Central memory CD8-positive, alpha-beta T cell (primary cell): Measurements from ENCODE around the gene OPA1.

ENCODE experiments used
- ATAC-seq: fragments of 150-1000 bp; cut with Tn5 transposase; replicated peaks from 2 replicates; pipeline ENCODE4 v1.10.0; 2022; ENCODE audit warnings: mild to moderate bottlenecking, moderate FRiP score, moderate number of reproducible peaks; ENCODE audit not compliant: poor library complexity, severe bottlenecking; ENCODE audit errors: extremely low read depth
- DNase-seq, 2 donors: peaks; one replicate each; pipeline ENCODE4 v3.0.0; 2021; ENCODE audit warnings: low spot score in 2 of 2
- H3K27ac Mint-ChIP-seq: one replicate; pipeline ENCODE4 v1.8.0; 2022; ENCODE audit warnings: low read depth, mild to moderate bottlenecking, moderate library complexity, mixed read lengths
- H3K27me3 Mint-ChIP-seq: one replicate; pipeline ENCODE4 v1.8.0; 2022; ENCODE audit warnings: mixed read lengths
- H3K36me3 Mint-ChIP-seq: one replicate; pipeline ENCODE4 v1.8.0; 2022; ENCODE audit warnings: mild to moderate bottlenecking, moderate library complexity, mixed read lengths; ENCODE audit not compliant: insufficient read depth
- H3K4me1 Mint-ChIP-seq: one replicate; pipeline ENCODE4 v1.8.0; 2022; ENCODE audit warnings: mixed read lengths
- H3K4me3 Mint-ChIP-seq: one replicate; pipeline ENCODE4 v1.8.0; 2022; ENCODE audit warnings: mild to moderate bottlenecking, moderate library complexity, mixed read lengths
- H3K9me3 Mint-ChIP-seq: one replicate; pipeline ENCODE4 v1.8.0; 2022; ENCODE audit warnings: mixed read lengths

The OPA1 gene

DNA sequence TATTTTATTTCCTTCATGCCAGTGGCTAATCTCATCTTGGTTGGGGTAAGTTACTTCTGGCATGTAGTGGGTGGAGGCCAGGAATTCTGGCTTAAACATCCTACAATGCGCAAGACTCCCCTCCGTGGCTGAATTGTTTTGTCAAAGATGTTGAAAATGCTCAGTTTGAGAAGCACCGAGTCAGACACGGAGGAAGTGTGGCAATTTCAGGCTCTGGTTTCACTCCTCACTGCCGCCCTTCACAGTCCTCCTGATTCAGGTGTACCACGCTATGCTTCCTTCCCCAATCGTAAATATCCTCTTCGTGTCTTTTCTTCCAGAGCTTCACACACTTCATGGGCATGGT lies 150.7 kb downstream of the OPA1 start:
- H3K4me1 Mint-ChIP-seq, result peaks cover 6% of the 10 kb centered on the region
- no peaks in the 10 kb centered on the region for H3K9me3 Mint-ChIP-seq
- H3K36me3 Mint-ChIP-seq, result no peaks in the 10 kb centered on the region
- H3K27me3 Mint-ChIP-seq, result peaks cover 7% of the 10 kb centered on the region
- no peak overlapping the region for H3K27ac Mint-ChIP-seq
- DNase-seq, result no peak
- no peak overlapping the region for H3K4me3 Mint-ChIP-seq
- no peak for ATAC-seq

GRCh38 chr3:193744048-193744821 lies 151.2 kb downstream of the OPA1 start:
- no peaks in the 10 kb centered on the region for H3K36me3 Mint-ChIP-seq
- H3K9me3 Mint-ChIP-seq, result no peaks in the 10 kb centered on the region
- DNase-seq (no peak), ATAC-seq (no peak)
- H3K4me3 Mint-ChIP-seq, result no peak overlapping the region
- H3K4me1 Mint-ChIP-seq, result peaks cover 6% of the 10 kb centered on the region
- H3K27me3 Mint-ChIP-seq, result peaks cover 7% of the 10 kb centered on the region
- H3K27ac Mint-ChIP-seq, result no peak overlapping the region

- no peaks in the 10 kb centered on the region for H3K36me3 Mint-ChIP-seq
- H3K4me1 Mint-ChIP-seq, result peaks cover 6% of the 10 kb centered on the region
- no peak for DNase-seq
- H3K27me3 Mint-ChIP-seq, result peaks cover 7% of the 10 kb centered on the region
- no peaks in the 10 kb centered on the region for H3K9me3 Mint-ChIP-seq
- no peak overlapping the region for H3K27ac Mint-ChIP-seq
- H3K4me3 Mint-ChIP-seq, result no peak overlapping the region
- no peak for ATAC-seq
These were observed 152.0 kb downstream of the OPA1 start for GRCh38 chr3:193744822-193745684.

DNA sequence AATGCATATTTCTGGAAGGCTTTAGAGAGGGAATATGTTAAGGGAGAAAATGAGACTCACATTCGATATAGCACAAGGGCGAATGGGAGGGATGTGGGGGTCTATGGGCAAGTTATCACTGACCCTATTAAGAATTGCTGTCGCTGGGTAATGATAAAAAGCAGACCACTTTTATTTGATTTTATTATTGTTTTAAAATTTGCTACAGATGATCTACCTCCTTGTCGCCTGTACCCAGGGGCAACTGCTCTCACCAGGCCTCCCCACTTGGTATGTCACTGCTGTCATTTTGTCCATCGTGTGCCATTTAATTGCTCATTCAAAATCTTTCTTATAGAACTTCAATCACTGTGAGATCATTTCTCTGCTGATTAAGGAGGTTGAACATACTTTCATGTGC lies 153.8 kb downstream of the OPA1 start:
- no peak overlapping the region for H3K27ac Mint-ChIP-seq
- ATAC-seq (no peak), DNase-seq (no peak)
- H3K27me3 Mint-ChIP-seq, result peaks cover 9% of the 10 kb centered on the region
- H3K9me3 Mint-ChIP-seq, result no peaks in the 10 kb centered on the region
- no peaks in the 10 kb centered on the region for H3K36me3 Mint-ChIP-seq
- H3K4me1 Mint-ChIP-seq, result peaks cover 6% of the 10 kb centered on the region
- no peak overlapping the region for H3K4me3 Mint-ChIP-seq
